ENCODE results near the gene ACSS1. TPM values are rescaled to one million over a fixed set of nuclear protein-coding genes. Genes with fewer than 3 reads are reported as not detected.

Gene ACSS1
- total RNA-seq, 4 donors from 2014 or later, result 38.5 to 55.5 (median 42.2) TPM

- TF ChIP-seq CTCF (IDR thresholded peaks at IDR 0.05) (peak in 1 of 5 experiments; percentile 25), EP300 (IDR thresholded peaks at IDR 0.05) (peak in 1 of 2 donors; percentile 82), POLR2A (IDR thresholded peaks at IDR 0.05) (no peak)
- Histone ChIP-seq H3K27ac (peak overlapping the region in 1 of 4 donors; percentile 18), H3K4me3 (no peak overlapping the region), H3K9me3 (no peaks in the 10 kb centered on the region), H3K27me3 (no peaks in the 10 kb centered on the region), H3K36me3 (peaks cover 0 to 23% (median 2%) of the 10 kb centered on the region in 3 donors), H3K4me1 (peaks cover 0 to 26% (median 6%) of the 10 kb centered on the region in 4 donors)
- DNase-seq (ENCODE audit: low spot score in 2 of 2), result peak; percentile 65 to 68
- 31 to 32% methylated on average over 4 of the region's 4 CpGs for WGBS, 2 donors
These were observed 57.6 kb downstream of the ACSS1 start for GRCh38 chr20:25000268-25000801.

- DNase-seq (ENCODE audit: low spot score in 2 of 2), result no peak
- Histone ChIP-seq H3K4me3 (no peak overlapping the region), H3K36me3 (peaks cover 0 to 15% (median 0%) of the 10 kb centered on the region in 3 donors), H3K27ac (peak overlapping the region in 1 of 4 donors; percentile 18), H3K27me3 (no peaks in the 10 kb centered on the region), H3K9me3 (no peaks in the 10 kb centered on the region), H3K4me1 (peaks cover 0 to 31% (median 11%) of the 10 kb centered on the region in 4 donors)
- no peak for TF ChIP-seq CTCF (IDR thresholded peaks at IDR 0.05)
- no peak for TF ChIP-seq EP300 (IDR thresholded peaks at IDR 0.05)
- TF ChIP-seq POLR2A (IDR thresholded peaks at IDR 0.05), result no peak
- 83 to 84% methylated on average over 4 of the region's 4 CpGs for WGBS, 2 donors
These were observed 58.4 kb downstream of the ACSS1 start for GRCh38 chr20:24999568-24999967.

- H3K27ac ChIP-seq, result peak overlapping the region in 2 of 4 donors; percentile 21 to 35
- TF ChIP-seq CTCF (IDR thresholded peaks at IDR 0.05) (no peak), POLR2A (IDR thresholded peaks at IDR 0.05) (no peak), EP300 (IDR thresholded peaks at IDR 0.05) (no peak)
- no peak overlapping the region for H3K4me3 ChIP-seq
- no peaks in the 10 kb centered on the region for H3K27me3 ChIP-seq
- 66 to 69% methylated on average over 12 of the region's 12 CpGs for WGBS, 2 donors
- no peaks in the 10 kb centered on the region for H3K9me3 ChIP-seq
- no peak for DNase-seq (ENCODE audit: low spot score in 2 of 2)
- H3K36me3 ChIP-seq, result peaks cover 0 to 8% (median 0%) of the 10 kb centered on the region in 3 donors
- H3K4me1 ChIP-seq, result peaks cover 0 to 39% (median 11%) of the 10 kb centered on the region in 4 donors
These were observed 59.1 kb downstream of the ACSS1 start for GRCh38 chr20:24998631-24999445.

- peaks cover 0 to 7% (median 0%) of the 10 kb centered on the region in 3 donors for H3K36me3 ChIP-seq
- H3K9me3 ChIP-seq, result no peaks in the 10 kb centered on the region
- no peak for TF ChIP-seq CTCF (IDR thresholded peaks at IDR 0.05)
- TF ChIP-seq EP300 (IDR thresholded peaks at IDR 0.05), result no peak
- no peak for TF ChIP-seq POLR2A (IDR thresholded peaks at IDR 0.05)
- no peak for DNase-seq (ENCODE audit: low spot score in 2 of 2)
- H3K27me3 ChIP-seq, result no peaks in the 10 kb centered on the region
- H3K4me1 ChIP-seq, result peaks cover 0 to 46% (median 12%) of the 10 kb centered on the region in 4 donors
- no peak overlapping the region for H3K4me3 ChIP-seq
- peak overlapping the region in 2 of 4 donors; percentile 21 to 35 for H3K27ac ChIP-seq
- 79 to 88% methylated on average over 3 of the region's 3 CpGs for WGBS, 2 donors
These were observed 59.8 kb downstream of the ACSS1 start for GRCh38 chr20:24998121-24998520.

All from tibial nerve (tissue), 4 donors.